ENCODE results near the gene MORN4. TPM values are rescaled to one million over a fixed set of nuclear protein-coding genes. Genes with fewer than 3 reads are reported as not detected.

The MORN4 gene
- total and polyA plus RNA-seq, 9 of the 15 experiments (the other 6 are each of a cell fraction or from before 2014, with no cell fraction given) = 8.3 to 23.9 (median 11.7) TPM

DNA sequence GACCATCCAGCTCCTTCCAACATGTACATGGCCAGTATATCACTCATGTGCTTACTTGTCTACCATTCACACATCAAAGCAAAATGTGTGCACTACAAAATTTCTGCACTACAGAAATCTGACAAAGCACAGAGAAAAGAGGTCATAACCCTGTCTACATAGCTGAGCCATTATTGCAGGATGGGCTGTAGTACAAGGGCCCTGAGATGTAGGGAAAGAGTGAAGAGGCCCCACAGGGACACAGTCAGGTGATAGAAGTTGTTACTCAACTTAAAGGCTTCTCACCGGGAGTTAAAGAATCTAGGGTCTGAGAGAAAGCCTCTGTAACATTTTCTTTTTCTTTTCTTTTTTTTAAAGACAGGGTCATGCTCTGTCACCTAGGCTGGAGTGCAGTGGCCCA is 36.3 kb upstream of the MORN4 start:
- DNase-seq (ENCODE audit: extremely low read depth in 1 of 4, low spot score in 3 of 4) (no peak), ATAC-seq (no peak), FAIRE-seq (no peak)
- ChIA-PET POLR2A (interaction anchor here (0.6 to 1.2 kb wide), 3 partner anchors 9 to 203 kb away, joined by 4 to 5 read pairs (median 5); no protein-coding TSS in a partner anchor), CTCF (ENCODE audit: low intra/inter-chr PET ratio) (no interaction called here)
- Histone ChIP-seq H3K36me3 (ENCODE audit: control insufficient read depth, insufficient read depth, low read length) (peaks cover 59% of the 10 kb centered on the region; the same call in 2 of the 3 replicates), H3K79me2 (ENCODE audit: control insufficient read depth, insufficient read depth, low read length) (no peaks in the 10 kb centered on the region), H2AFZ (ENCODE audit: low read depth, low read length) (no peak overlapping the region), H3K27me3 (ENCODE audit: control insufficient read depth in 2 of 2, insufficient read depth in 2 of 2, low read length in 2 of 2) (no peaks in the 10 kb centered on the region), H3K9me1 (ENCODE audit: control insufficient read depth, insufficient read depth, low read length) (no peaks in the 10 kb centered on the region), H3K4me3 (no peak overlapping the region), H3K9me3 (replicated peaks; ENCODE audit: control insufficient read depth, insufficient read depth, low read depth, low read length) (no peaks in the 10 kb centered on the region), H3K4me1 (replicated peaks in 1 of 2; ENCODE audit: control insufficient read depth in 2 of 2, insufficient read depth in 2 of 2, low read length in 2 of 2) (peaks cover 19 to 30% of the 10 kb centered on the region in 2 experiments), H3K9ac (ENCODE audit: insufficient read depth in 1 of 2, low read depth in 2 of 2, low read length in 2 of 2) (no peak overlapping the region), H4K20me1 (replicated peaks; ENCODE audit: control insufficient read depth, insufficient read depth, low read length) (no peaks in the 10 kb centered on the region), H3K4me2 (ENCODE audit: insufficient read depth, low read length) (no peak overlapping the region), H3K27ac (ENCODE audit: extremely low read depth, low read depth, low read length) (no peak overlapping the region)
- TF ChIP-seq BHLHE40 (IDR thresholded peaks at IDR 0.05; ENCODE audit: low read length) (no peak), ZNF408 (CRISPR knock-in tag; IDR thresholded peaks at IDR 0.05; ENCODE audit: low read depth) (no peak), HOXB6 (CRISPR knock-in tag; IDR thresholded peaks at IDR 0.05; ENCODE audit: borderline replicate concordance) (no peak), SRSF9 (IDR thresholded peaks at IDR 0.05; ENCODE audit: borderline replicate concordance, low read depth, low read length) (no peak), BDP1 (IDR thresholded peaks at IDR 0.05; ENCODE audit: insufficient read depth, insufficient read length) (no peak), TBL1XR1 (IDR thresholded peaks at IDR 0.05; ENCODE audit: low read length in 2 of 2) (no peak), CBX8 (IDR thresholded peaks at IDR 0.05; ENCODE audit: borderline replicate concordance, extremely low read depth, low read depth, low read length, poor library complexity, severe bottlenecking) (no peak), CBX3 (IDR thresholded peaks at IDR 0.05; ENCODE audit: borderline replicate concordance in 1 of 2, low read length in 2 of 2) (no peak), ZNF175 (CRISPR knock-in tag; IDR thresholded peaks at IDR 0.05; ENCODE audit: low read depth) (no peak), ASH1L (IDR thresholded peaks at IDR 0.05; ENCODE audit: borderline replicate concordance, low read depth, partially characterized antibody) (no peak), FOXJ2 (tag; IDR thresholded peaks at IDR 0.05) (no peak), TAF1 (IDR thresholded peaks at IDR 0.05; ENCODE audit: control insufficient read depth, extremely low read depth, insufficient read depth, low read length, severe bottlenecking) (no peak)
- TF ChIP-seq, protein P1, sequence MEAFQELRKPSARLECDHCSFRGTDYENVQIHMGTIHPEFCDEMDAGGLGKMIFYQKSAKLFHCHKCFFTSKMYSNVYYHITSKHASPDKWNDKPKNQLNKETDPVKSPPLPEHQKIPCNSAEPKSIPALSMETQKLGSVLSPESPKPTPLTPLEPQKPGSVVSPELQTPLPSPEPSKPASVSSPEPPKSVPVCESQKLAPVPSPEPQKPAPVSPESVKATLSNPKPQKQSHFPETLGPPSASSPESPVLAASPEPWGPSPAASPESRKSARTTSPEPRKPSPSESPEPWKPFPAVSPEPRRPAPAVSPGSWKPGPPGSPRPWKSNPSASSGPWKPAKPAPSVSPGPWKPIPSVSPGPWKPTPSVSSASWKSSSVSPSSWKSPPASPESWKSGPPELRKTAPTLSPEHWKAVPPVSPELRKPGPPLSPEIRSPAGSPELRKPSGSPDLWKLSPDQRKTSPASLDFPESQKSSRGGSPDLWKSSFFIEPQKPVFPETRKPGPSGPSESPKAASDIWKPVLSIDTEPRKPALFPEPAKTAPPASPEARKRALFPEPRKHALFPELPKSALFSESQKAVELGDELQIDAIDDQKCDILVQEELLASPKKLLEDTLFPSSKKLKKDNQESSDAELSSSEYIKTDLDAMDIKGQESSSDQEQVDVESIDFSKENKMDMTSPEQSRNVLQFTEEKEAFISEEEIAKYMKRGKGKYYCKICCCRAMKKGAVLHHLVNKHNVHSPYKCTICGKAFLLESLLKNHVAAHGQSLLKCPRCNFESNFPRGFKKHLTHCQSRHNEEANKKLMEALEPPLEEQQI (IDR thresholded peaks at IDR 0.05) = no peak
- TF ChIP-seq, protein P2, sequence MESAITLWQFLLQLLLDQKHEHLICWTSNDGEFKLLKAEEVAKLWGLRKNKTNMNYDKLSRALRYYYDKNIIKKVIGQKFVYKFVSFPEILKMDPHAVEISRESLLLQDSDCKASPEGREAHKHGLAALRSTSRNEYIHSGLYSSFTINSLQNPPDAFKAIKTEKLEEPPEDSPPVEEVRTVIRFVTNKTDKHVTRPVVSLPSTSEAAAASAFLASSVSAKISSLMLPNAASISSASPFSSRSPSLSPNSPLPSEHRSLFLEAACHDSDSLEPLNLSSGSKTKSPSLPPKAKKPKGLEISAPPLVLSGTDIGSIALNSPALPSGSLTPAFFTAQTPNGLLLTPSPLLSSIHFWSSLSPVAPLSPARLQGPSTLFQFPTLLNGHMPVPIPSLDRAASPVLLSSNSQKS (CRISPR knock-in tag; IDR thresholded peaks at IDR 0.05) = no peak
- in situ Hi-C loops (cut with MboI) = no loop called here
- intact Hi-C loops (cut with micrococcal nuclease) = no loop called here
- no TSS peak for BruUV-seq (replicated peaks)
- WGBS (ENCODE audit: insufficient coverage, low coverage, missing lambda C conversion rate) = 90% methylated on average over 1 of the region's 1 CpG
